NCI-H748 (cell line): ENCODE measurements around the gene ATP5MG.

ENCODE experiments used
- DNase-seq: peaks from one replicate; lab custom pipeline; 2025; ENCODE audit not compliant: unreplicated experiment; lab: John Stamatoyannopoulos, UW

Gene ATP5MG

DNA sequence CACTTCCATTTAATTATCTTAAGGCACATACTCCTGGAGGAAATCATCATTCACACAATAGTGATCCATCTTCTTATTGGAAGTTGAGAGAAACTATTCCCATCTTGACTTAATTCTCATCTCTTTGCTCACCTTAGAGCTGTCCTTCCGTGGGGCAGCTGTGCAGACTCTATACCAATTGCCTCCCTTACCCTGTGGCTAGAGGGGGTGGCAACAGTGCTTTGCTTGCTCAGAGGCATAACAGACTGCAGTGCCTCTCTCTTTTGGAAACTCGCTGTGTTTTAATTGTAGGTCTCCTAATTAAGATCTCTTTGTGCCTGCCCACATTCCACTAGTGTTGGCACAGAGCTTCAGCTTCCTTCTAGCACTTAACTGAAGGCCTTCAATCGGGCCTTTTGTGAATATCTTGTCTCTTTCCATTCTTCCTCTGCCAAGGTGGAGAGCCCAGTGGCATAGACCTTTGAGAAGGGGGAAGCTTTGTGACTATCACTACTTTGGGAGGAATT lies 40.4 kb downstream of the ATP5MG start:
- no peak for DNase-seq

DNA sequence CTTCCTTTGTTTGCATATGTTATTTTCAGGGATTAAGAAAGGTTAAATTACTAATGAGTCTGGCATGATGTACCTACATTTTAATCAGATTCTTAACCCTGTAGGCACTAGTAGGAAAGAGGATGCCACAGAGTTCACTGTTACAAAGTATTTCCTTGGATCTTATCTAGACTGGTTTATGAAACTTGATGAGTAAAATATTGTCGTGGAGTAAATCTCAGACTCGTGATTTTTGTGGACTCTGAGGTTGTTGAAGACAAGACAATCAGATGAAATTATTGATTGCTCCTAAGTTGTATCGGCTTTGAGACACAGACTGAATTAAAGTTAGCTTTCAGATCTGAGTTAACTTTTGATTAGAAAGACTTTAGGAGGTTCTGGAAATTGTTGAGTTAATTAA lies 40.9 kb downstream of the ATP5MG start:
- no peak for DNase-seq

DNA sequence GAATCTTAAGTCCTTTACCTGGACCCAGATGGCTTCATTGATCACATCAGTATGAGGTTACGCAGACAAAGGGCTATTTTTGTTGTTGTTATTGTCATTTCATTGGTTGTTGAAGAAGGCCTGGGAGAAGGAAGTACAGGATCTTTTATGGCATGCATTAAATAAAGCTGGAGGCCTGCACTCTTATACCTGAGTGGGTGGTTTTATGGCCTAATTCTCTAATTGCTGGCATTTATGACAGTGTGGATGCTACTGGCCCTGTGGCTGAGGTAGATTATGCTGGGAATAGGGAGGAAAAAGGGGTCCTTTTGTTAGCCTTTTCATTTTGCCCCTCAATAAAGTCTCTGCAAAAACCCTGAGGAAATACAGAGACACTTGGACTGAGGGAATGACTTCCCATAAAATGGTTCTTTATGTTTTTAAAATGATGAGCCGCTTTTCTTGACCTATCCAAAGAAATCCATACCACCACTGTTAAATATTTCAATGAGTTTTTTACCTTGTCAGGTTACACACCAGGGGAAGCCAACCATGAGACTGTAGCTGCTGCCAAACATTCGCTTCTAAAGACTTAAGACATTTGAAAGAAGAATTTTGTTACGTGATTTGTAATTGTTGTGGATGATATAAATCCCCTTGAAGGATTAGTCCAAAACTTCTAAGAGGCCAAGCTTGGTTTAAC lies 41.6 kb downstream of the ATP5MG start:
- no peak for DNase-seq

DNA sequence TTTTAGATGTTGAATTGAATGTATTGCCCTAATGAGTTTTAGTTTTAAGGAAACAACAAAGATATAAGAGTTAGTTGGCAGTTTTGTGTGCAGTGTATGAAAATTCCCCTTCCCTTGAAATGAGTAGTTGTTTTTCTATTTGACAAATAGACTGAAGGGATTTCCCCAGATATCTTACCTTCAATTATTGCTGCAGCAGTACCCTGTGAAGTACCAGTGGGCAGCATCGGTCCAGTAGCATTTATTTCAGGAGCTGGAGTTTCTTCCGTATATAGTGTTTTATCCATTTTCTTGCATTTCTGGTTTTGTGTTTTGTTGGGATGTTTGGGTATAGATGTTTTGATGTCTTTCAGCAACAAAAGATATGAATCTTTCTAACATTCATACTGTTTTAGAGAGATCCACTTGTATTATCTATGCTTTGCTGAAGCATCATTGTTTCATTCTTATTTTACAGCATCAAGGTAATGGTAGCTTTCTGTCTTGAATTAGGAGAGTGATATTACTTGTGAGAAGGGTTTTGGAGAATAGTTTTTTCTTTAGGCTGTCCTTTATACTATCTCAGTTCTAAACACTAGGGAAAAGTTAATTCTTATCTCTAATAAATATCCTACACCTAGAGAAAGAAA lies 42.3 kb downstream of the ATP5MG start:
- DNase-seq, result no peak

DNA sequence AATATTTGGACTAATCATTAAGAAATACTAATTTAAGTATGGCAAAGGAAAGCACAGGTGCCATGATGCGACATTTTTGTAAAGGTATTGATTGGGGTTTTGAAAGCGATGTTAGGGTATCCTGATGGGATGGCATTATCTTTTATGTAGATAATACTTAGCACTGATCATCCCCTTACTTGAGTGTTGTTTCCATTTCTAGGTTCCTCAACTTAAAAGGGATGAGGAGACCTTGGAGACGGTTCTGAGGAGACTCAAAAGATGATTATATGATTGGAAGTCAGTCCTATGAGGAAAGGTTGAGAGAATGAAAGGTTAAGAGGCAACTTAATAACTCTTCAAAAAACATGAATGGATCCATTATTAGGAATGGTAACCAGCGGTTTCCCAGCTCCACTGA lies 46.0 kb downstream of the ATP5MG start:
- no peak for DNase-seq

DNA sequence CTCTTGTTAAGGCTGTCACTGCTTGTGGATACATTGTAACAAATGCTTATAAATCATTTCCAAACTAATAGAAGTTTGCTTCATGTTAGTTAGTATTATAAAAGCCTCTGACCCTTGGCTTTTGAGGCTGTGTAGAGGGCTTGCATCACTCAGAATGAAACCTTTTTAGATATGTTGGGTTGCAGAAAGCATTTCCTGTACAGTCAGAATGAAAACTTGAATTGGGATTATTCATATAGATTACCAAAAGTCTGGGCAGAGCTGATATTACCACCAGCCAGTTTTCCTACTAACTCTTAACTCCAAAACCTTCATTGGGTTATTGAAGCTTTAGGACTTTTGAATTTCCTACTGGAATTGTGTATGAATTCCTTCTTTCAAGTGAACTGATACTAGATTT lies 46.9 kb downstream of the ATP5MG start:
- DNase-seq, result no peak

DNA sequence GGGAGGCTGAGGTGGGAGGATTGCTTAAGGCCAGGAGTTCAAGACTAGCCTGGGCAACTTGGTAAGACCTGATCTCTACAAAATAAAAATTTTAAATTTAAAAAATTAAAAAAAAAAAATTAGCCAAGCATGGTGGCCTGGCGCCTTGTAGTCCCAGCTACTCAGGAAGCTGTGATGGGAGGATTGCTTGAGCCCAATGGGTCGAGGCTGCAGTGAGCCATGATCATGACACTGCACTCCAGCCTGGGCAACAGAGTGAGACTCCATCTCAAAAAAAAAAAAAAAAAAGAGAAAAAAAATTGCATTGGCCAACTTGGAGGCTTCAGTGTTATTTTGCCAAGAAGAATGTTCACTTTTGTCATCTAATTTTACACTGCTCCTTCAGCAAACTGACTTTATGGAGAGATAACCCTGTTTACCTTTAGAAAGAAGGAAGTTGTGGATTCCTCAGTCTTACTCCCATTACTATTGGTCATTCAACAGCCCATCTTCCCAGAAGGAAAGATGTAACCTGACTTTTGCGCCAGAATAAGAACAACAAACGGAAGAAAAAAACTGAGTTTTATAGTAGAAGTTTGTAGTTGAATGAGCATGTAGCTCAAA lies 48.0 kb downstream of the ATP5MG start:
- no peak for DNase-seq

DNA sequence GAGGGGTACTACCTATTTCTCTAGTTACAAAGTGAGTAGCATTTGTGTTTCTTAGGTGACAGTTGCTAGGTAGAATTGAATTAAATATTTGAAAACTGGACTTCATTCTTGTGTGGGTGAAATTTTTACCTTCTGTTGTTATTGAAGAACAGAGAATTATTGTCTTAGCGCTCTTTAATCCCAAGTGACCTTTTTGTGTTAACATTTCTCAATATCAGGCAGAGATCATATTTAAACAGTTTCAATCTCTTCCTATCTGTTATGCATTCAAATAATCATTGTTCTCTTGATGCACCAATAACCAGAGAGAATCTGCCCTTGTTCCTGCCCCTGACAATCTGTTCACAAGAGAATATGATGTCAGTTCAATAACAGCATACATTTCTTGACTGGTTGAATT lies 49.0 kb downstream of the ATP5MG start:
- DNase-seq, result no peak
